Activated CD4-positive, alpha-beta T cell treated with anti-CD3 and anti-CD28 coated beads for 24 hours (primary cell): ENCODE measurements around the gene LRRC10B.
"Not testable (repeated sequence)": the region's sequence is repeated elsewhere in the genome, so short reads cannot be mapped to it uniquely, and the experiment has no call there.

Source experiments
- DNase-seq, 2 donors: peaks; one replicate each; pipeline ENCODE4 v3.0.0-alpha.2; 2020; ENCODE audit warnings: low read depth in 2 of 2

LRRC10B gene

DNA sequence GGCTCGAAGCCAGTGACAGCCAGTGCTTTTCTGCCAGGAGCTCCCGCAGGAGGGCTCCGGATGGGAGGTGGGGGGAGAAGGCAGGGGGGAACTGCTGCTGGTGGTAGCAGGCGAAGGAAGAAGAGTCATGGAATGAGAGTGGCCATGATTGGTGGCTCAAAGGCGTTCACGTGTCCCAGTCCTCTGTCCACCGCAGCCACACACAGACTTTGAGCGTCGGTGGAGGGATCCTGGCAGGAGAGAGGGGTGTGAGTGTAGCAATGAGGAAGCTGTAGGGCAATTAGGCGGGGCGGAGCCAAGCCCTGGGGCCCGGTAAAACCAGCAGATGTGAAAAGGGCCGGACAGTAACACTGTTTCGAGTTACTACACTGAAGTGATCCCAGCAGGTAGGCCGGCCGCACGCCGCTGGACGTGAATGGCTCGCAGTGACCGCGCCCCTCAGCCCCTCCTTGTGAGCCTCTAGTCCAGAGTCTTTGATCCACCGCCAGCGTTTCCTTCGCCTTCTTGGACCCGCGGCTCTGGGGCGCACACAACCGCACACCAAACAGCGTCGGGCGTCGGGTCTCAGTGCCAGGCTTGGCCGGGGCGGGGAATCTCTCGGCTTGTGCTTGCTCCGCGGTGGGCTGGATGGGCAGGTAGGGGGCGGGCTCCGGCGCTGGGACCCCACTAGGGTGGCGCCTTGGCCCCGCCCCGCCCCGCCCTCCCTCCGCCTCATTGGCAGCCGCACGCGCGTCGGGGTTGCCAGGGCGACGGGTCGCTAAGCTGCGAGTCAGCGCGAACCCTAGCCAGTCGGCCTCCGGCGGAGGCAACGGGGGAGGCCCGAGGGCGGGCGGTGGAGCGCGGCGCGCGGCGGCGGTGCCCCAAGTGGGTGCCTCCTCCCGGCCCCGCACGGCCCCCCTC lies at the start of gene LRRC10B:
Gene LRRC10B (plus strand): TSS at position 788 of the 900 bp plus-strand sequence. CDS start 250 bp downstream, outside the sequence.
- DNase-seq, result peak in 1 of 2 donors; percentile 28

GRCh38 chr11:61460474-61460881 lies 48.1 kb upstream of the LRRC10B start:
- no peak for DNase-seq

DNA sequence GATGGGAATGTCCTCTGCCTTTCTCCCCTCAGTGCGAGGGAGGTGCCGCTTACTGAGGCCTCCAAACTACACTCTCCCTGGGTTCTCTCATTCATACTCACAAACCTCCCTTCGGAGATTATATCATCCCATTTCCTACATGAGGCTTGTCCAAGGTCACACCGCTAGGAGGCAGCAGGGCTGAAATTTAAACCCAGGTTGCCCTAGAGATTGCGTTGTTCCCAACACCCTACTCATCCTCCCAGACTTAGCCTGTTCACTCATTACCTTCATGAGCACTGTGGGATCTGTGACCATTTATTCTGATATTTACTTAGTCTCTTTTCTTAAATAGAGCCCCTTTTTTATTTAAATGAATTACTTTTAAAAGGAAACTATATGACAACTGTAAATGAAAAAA lies 47.6 kb upstream of the LRRC10B start:
- DNase-seq, result no peak

- DNase-seq, result not testable (repeated sequence)
These were observed 40.9 kb upstream of the LRRC10B start for GRCh38 chr11:61467602-61468001.

DNA sequence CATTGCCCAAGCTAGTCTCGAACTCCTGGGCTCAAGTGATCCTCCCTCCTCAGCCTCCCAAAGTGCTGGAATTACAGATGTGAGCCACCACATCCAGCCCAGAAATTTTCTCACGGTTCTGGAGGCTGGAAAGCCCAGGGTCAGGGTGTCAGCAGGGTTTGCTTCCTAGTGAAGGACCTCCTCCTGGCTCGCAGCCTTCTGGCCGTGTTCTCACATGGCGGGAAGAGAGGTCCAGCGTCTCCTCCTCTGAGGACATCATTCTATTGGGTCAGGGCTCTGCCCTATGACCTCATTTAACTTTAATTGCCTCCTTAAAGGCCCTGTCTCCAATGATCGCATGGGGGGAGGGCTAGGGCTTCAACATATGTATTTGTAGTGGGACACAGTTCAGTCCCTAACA lies 40.5 kb upstream of the LRRC10B start:
- DNase-seq, result no peak

GRCh38 chr11:61472282-61472681 lies 36.3 kb upstream of the LRRC10B start:
- no peak for DNase-seq

GRCh38 chr11:61472868-61473267 lies 35.7 kb upstream of the LRRC10B start:
- DNase-seq, result no peak

DNA sequence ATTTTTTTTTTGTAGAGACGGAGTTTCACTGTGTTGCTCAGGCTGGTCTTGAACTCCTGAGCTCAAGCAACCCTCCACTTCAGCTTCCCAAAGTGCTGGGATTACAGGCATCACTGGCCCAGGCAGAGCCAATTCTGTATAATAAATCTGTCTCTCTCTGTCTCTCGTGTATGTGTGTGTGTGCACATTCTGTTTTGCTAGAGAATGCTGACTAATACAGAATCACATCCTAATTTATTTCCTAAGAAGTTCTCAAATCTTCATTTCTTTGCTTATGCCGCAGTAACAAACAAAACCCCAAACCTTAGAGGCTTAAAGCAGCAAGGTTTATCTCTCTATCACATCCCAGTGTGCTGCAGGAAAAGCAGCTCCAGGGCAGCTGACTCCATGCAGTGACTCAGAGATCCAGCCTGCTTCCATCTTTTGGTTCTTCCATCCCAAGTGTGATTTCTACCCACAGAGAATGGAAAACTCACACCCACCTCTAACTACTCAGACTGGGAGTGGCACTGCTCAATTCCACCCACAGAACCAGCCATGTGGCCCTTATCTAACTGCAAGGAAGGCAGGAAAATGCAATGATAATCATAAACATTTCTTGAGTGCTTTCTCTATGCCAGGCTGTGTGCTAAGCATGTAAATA lies 35.1 kb upstream of the LRRC10B start:
- DNase-seq, result no peak

DNA sequence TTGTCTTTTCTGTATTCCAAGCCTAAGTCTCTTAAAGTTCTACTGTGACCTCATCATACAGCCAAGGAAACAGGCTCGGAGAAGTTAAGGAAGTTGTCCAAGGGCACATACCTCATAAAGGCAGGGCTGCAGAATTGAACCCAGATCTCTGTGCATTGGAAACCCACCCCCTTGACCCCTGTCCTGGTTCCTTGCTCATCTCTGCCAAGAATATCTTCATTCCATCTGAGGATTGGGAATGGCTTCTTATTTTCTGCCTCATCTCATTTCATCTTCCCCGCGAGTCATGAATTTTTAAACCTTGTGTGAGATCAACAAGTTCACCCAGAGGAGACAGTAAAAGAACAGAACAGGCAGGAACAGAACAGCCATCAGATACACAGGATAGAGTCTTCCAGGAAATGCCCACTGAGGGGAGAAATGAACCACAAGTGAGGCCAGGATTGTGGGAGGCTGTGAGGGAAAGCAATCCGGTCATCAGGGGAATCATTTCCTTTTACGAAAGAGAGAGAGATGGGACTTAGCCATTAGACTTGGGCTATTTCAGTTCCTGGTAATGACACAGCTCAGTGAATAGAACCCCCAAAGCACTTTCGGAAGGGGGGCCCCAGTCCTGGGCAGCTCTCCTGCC lies 34.4 kb upstream of the LRRC10B start:
- DNase-seq, result no peak

DNA sequence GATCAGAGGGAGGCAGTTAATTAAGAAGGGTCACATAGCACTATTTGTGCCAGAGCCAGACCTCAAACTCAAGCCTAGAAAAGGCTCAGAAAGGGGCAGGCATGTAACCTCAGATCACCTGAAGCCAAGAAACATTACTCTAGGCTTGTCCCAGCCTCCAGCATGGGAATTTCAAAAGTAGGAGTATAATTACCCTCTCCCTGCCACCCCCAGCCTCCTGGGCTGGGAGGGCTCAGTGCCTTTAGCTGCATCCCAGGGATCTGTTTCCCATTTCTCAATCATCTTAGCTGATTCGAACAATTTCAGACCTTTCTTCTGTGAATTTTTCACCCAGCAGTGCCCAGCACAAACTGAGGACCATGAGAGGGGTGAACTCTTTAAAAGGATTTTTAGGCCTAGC lies 33.1 kb upstream of the LRRC10B start:
- DNase-seq, result no peak

DNA sequence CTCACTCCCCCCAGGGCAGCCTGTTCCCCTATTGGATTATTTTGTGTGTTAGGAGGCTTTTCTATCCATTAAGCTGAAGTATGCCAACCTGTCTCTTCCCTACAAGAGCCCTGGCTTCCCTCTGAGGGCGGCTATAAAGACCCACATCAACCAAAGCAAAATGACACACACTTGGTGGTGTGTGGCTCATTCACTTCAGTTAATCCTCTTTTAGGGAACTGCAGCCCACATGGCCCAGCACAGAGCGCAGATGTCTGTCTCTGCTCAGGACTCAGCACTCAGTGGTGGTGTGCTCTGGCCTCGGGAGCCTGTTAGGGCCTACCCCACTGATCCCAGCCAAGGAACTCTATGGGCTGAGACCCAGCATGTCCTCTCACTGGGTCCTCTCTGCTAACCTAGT lies 32.2 kb upstream of the LRRC10B start:
- DNase-seq, result no peak

- no peak for DNase-seq
These were observed 31.4 kb upstream of the LRRC10B start for GRCh38 chr11:61477126-61477525.

- DNase-seq, result peak; percentile 27 to 43
These were observed 30.8 kb upstream of the LRRC10B start for GRCh38 chr11:61477727-61478148.

GRCh38 chr11:61479360-61480058 lies 29.0 kb upstream of the LRRC10B start:
- not testable (repeated sequence) for DNase-seq

DNA sequence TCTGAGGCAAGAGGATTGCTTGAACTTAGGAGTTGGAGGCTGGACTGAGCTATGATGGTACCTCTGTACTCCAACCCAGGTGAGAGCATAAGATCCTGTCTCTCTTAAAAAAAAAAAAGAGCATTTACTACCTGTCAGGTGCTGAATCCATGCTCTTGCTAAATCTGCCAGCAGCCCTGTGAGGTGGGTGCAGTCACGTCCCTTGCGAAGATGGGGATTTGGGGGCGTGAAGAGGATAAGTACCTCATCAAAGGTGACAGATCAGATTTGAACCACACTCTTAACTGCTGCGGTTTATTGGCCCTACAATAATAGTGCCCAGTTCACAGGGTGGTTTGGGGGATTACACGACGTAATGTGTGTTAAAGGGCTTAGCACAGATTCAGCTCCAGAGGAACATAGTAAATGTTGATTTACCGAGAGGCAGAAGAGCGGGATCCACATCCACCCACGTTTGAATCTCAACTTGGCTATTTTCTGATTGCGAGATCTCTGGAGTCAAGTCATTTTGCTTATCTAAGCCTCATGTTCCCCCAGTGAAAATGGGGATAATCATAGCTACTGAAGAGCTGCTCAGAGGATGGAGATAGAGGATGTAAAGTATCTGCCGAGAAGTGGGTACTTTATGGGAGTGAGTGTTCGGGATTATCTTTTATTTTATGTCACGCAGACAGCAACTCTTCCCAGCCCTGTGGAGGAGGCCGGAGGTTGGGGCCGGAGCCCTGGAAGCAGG lies 28.1 kb upstream of the LRRC10B start:
- no peak for DNase-seq

DNA sequence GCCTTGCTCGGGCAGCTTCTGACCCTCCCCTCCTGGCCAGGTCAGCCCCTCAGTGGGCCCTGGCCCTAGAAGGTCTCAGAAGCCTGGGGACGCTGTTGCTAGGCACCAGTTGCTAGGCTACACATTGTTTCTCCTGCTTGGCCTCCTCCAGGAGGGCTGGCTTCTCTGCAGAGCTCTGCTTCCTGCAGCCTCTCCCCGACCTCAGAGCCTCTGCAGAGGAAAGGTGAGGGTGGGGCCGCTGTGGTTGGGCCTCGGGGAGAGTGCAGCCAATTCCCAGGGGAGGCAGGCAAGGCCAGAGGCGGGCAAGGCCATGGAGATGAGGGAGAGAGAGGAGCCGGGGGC lies 27.6 kb upstream of the LRRC10B start:
- DNase-seq, result no peak

GRCh38 chr11:61481806-61482205 lies 26.7 kb upstream of the LRRC10B start:
- DNase-seq, result no peak

DNA sequence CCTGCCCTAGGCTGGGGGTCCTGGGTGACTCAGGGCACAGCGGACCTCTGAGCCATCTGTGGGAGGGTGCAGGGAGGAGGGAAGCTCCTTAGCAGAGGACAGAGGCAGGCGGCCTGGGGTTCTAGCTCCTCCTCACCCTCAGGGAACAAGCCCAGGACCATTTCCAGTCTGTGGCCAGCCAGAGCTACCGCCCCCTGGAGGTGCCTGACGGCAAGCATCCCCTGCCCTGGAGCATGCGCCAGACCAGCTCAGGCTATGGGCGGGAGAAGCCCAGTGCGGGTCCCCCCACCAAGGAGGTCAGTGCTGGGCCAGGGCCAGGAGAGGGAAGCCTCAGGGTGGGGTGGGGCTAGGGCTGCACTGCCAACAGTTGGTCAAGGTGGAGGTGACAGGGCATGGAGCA lies 26.0 kb upstream of the LRRC10B start:
- DNase-seq, result peak in 1 of 2 donors; percentile 10

DNA sequence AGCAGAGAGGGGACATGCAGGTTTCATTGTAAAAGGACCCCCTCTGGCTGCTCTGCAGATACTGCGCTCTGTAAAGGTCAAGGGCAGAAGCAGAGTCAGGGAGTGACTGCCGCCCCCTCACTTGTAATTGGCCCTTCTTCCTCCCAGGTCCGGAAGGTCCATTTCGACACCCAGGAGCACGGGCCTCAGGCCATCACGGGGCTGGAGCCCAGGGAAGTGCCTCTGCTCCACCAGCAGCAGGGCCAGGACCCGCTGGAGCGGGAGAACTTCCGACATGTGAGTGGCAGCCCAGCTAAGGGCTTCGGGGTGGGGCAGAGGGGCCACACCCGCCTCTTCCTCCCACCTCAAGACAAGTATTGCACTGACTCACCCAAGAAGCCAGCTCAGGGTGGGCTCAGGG lies 24.0 kb upstream of the LRRC10B start:
- DNase-seq, result no peak

GRCh38 chr11:61485080-61485479 lies 23.5 kb upstream of the LRRC10B start:
- DNase-seq, result no peak

DNA sequence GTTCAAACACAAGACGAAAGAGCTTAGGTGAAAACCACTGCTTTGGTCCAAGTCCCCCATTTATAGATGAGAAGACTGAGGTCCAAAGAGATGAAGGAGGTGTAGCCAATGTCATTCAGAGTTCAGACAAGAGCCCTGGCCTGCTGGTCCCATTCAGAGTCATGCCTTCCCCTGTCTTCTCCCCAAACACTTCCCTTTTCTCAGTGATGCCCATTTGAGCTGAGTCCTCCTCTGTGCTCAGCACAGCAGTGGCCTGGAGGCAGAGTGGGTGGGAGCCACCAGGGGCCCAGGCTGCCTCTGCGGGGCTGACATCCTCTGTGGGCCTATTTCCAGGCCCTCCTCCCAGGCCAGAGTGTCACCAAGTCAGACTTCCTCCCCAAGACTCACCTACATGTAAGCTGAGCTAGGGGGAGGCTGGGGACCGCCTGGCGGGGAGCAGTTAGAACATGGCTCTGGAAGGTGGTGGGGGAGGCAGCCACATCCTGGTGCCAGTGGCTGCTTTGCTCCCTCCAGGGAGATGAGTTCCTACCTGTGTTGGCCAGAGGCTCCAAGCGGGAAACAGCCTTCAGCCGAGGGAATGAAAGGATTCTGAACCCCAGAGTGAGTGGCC lies 22.4 kb upstream of the LRRC10B start:
- no peak for DNase-seq
